IMR-90 (cell line): ENCODE measurements around the gene TSC22D3.
"Not testable (repeated sequence)": the region's sequence is repeated elsewhere in the genome, so short reads cannot be mapped to it uniquely, and the experiment has no call there.

ENCODE experiments used
- CEBPB ChIP-seq: IDR thresholded peaks from 2 replicates; pipeline ENCODE4 v1.6.1; 2012; ENCODE audit warnings: low read depth, low read length, improper control_type of control experiment
- CHD1 ChIP-seq: IDR thresholded peaks from 2 replicates; pipeline ENCODE4 v1.6.1; 2012; ENCODE audit warnings: low read depth, low read length, improper control_type of control experiment
- CTCF ChIP-seq: conservative IDR thresholded peaks from 2 replicates; pipeline ENCODE4 v1.5.1; 2012; ENCODE audit warnings: mild to moderate bottlenecking, low read depth, low read length, improper control_type of control experiment
- MAFK ChIP-seq: IDR thresholded peaks from 2 replicates; pipeline ENCODE4 v1.6.1; 2012; ENCODE audit warnings: low read depth, low read length, improper control_type of control experiment
- POLR2A ChIP-seq: IDR thresholded peaks from 2 replicates; pipeline ENCODE4 v1.6.1; 2012; ENCODE audit warnings: mild to moderate bottlenecking, low read depth, low read length
- RAD21 ChIP-seq: IDR thresholded peaks from 2 replicates; pipeline ENCODE4 v1.6.1; 2012; ENCODE audit warnings: low read length, improper control_type of control experiment
- RCOR1 ChIP-seq: IDR thresholded peaks from 2 replicates; pipeline ENCODE4 v1.6.1; 2012; ENCODE audit warnings: mild to moderate bottlenecking, low read length, improper control_type of control experiment; ENCODE audit not compliant: insufficient replicate concordance
- RFX5 ChIP-seq: IDR thresholded peaks from 2 replicates; pipeline ENCODE4 v1.8.0; 2012; ENCODE audit warnings: low read depth, mild to moderate bottlenecking, low read length, moderate library complexity

- not testable (repeated sequence) for TF ChIP-seq POLR2A, CTCF, RFX5, MAFK, RAD21, CEBPB, CHD1, RCOR1
Observed at GRCh38 chrX:107671256-107671655, 104.3 kb downstream of the TSC22D3 start.
